Measurements from ENCODE around the gene NOS3. TPM values are rescaled to one million over a fixed set of nuclear protein-coding genes. Genes with fewer than 3 reads are reported as not detected.
A peak's percentile ranks its signal among the peaks of the same experiment; 100 is the strongest.

Gene NOS3
- total RNA-seq, 2 donors from 2014 or later: 6.1 to 10.4 TPM

DNA sequence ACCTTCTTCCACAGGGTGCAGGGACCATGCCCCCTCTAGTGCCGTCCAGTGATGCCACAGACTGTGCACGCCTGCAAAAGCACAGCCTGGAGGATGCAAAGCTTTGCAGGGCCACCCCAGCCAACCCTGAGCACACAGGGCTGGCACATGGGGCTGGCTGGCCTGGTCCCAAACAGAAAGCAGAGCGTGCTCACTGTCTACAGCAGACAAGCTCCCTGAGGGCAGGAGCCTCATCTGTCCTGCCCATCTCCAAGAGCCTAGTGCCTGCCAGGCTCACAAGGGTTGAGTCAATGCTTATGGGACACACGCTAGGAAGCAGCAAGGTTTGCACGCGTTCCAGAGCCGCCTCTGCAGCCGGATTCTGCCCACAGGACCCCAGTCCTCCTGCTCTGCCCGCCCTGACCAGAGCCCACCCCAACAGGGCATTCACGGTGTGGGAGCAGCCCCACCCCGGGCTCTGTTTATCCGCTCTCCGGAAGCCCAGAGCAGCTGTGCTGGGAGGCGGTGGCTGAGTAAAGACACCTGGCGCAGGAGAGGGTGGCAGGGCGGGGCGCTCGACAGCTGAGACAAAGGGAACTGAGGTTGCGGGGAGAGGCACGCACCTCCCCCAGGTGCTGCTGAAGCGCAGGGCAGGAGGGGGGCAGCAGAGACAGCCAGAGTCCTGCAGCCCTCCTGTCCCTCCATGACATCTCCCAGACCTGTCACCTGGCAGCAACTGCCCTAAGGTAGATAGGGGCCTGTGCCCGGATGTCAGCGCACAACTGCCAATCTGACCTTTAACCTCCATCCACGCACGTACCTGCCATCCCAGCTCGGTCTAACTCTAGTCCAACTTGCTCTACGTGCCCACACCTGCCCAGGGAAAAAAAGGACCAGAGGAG is 17.0 kb upstream of the NOS3 start:
- Histone ChIP-seq H3K27ac (peak overlapping the region; percentile 39 to 61), H3K4me1 (replicated peaks) (no peaks in the 10 kb centered on the region), H3K9me3 (no peaks in the 10 kb centered on the region), H3K27me3 (replicated peaks; ENCODE audit: insufficient read depth) (peaks cover 2% of the 10 kb centered on the region), H3K4me3 (peak overlapping the region; percentile 37 to 40), H3K36me3 (no peaks in the 10 kb centered on the region)
- TF ChIP-seq POLR2A (IDR thresholded peaks at IDR 0.05) (no peak), POLR2AphosphoS5 (IDR thresholded peaks at IDR 0.05) (no peak)
- TF ChIP-seq, protein P1, sequence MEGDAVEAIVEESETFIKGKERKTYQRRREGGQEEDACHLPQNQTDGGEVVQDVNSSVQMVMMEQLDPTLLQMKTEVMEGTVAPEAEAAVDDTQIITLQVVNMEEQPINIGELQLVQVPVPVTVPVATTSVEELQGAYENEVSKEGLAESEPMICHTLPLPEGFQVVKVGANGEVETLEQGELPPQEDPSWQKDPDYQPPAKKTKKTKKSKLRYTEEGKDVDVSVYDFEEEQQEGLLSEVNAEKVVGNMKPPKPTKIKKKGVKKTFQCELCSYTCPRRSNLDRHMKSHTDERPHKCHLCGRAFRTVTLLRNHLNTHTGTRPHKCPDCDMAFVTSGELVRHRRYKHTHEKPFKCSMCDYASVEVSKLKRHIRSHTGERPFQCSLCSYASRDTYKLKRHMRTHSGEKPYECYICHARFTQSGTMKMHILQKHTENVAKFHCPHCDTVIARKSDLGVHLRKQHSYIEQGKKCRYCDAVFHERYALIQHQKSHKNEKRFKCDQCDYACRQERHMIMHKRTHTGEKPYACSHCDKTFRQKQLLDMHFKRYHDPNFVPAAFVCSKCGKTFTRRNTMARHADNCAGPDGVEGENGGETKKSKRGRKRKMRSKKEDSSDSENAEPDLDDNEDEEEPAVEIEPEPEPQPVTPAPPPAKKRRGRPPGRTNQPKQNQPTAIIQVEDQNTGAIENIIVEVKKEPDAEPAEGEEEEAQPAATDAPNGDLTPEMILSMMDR (IDR thresholded peaks at IDR 0.05): no peak
- 43% methylated on average over 27 of the region's 27 CpGs for WGBS
- intact Hi-C loops (cut with DNase I): no loop called here
- DNase-seq (ENCODE audit: low spot score): no peak

DNA sequence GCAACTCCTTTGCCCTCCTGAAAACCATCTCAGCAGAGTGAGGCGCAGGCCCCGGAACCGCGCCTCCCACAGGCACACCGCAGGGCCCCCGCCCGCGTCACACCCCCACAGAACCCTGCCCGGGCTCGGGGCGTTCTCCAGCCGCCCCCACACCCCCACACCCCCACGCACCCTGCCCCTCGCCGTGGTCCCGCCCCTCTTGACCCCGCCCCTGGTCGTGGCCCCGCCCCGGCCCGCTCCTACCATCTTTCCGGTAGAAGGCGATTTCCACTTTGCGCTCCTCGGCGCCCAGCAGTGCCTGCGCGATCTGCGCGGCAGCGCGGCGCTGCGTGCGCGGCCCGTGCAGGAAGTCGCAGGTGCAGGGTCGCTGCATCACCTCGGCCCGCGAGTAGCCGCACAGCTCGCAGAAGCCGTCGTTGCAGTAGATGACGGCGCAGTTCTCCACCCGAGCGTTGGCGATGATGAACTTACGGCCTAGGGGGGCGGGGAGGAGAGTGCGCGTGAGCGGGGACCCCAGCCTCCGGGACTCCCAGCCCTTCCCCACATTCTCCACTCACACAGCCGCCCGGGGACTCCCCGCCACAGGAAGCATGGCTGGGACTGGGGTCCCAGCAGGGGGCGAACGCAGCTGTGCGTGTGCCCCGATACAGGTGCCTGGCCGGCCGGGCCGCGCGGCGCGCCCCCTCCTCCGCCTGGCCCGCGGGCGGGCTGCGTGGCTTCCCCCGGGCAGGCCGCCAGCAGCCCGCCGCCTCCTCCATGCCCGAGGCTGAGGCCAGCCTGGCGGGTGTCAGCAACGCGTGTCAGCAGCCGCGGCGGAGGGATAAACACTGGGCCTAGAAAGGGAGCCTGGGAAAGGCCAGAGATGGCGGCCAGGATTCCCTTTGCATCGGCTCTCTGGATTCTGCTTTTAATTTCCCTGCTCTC is 16.1 kb upstream of the NOS3 start:
- no peak for DNase-seq (ENCODE audit: low spot score)
- no peaks in the 10 kb centered on the region for H3K9me3 ChIP-seq
- TF ChIP-seq, protein P1 (IDR thresholded peaks at IDR 0.05): peak in 1 of 4 experiments; percentile 38
- TF ChIP-seq POLR2A (IDR thresholded peaks at IDR 0.05) (no peak), POLR2AphosphoS5 (IDR thresholded peaks at IDR 0.05) (no peak)
- intact Hi-C loops (cut with DNase I): no loop called here
- no peaks in the 10 kb centered on the region for H3K4me1 ChIP-seq (replicated peaks)
- H3K27ac ChIP-seq: peak overlapping the region; percentile 39 to 61
- peaks cover 2% of the 10 kb centered on the region for H3K27me3 ChIP-seq (replicated peaks; ENCODE audit: insufficient read depth)
- H3K36me3 ChIP-seq: no peaks in the 10 kb centered on the region
- peak overlapping the region; percentile 37 to 40 for H3K4me3 ChIP-seq
- WGBS: 2% methylated on average over 55 of the region's 89 CpGs

GRCh38 chr7:150975536-150976319 is 15.1 kb upstream of the NOS3 start:
- TF ChIP-seq POLR2A (IDR thresholded peaks at IDR 0.05) (no peak), POLR2AphosphoS5 (IDR thresholded peaks at IDR 0.05) (no peak)
- TF ChIP-seq, protein P1 (IDR thresholded peaks at IDR 0.05): no peak
- WGBS: 56% methylated on average over 9 of the region's 9 CpGs
- no peaks in the 10 kb centered on the region for H3K9me3 ChIP-seq
- DNase-seq (ENCODE audit: low spot score): no peak
- intact Hi-C loops (cut with DNase I): no loop called here
- peak overlapping the region in 1 of 2 donors; percentile 40 for H3K4me3 ChIP-seq
- peaks cover 2% of the 10 kb centered on the region for H3K27me3 ChIP-seq (replicated peaks; ENCODE audit: insufficient read depth)
- H3K36me3 ChIP-seq: no peaks in the 10 kb centered on the region
- no peaks in the 10 kb centered on the region for H3K4me1 ChIP-seq (replicated peaks)
- H3K27ac ChIP-seq: peak overlapping the region; percentile 3 to 61

DNA sequence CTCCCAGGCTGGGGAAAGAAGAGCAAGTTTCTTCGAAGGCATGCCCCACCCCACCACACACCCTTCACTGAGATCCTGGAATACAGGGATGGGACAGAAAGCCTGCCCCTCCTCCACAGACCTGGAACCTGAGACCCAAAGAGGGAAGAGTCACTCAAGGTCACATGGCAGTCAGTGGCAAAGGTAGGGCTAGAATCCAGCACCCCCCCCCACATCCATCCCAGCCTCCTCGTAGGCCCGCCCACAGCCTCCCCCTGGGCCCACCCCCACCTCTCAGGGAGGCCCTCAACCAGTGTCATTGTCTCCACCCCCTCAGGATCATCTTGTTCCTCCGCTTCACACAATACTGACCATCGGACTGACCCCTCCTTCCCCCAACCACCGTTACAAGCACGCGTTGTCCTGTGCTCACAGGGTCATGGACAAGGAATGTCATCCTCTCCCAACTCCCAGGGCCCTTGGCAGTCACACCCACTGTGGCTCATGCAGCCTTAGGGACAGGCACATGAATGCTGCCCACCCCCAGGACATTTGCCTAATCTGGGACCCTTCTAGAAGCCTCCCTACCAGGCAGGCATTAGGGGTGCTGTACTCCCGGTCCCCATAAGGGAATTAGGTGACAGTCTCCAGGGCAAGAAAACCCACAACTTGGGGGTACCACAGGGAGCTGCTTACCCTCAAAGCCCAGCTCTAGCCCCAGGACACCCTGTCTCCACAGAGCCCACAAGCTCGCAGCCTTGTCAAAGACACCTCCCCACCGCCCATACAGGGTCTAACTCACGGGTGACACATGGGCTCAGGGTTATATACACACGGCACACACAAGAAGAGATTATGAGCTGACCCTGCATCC is 14.1 kb upstream of the NOS3 start:
- no peaks in the 10 kb centered on the region for H3K4me1 ChIP-seq (replicated peaks)
- intact Hi-C loops (cut with DNase I): no loop called here

More for the DNA sequence above, 14.1 kb upstream of the NOS3 start:
- Histone ChIP-seq H3K27me3 (replicated peaks; ENCODE audit: insufficient read depth) (peaks cover 2% of the 10 kb centered on the region), H3K9me3 (no peaks in the 10 kb centered on the region), H3K4me3 (peak overlapping the region; percentile 36), H3K36me3 (no peaks in the 10 kb centered on the region), H3K27ac (peak overlapping the region; percentile 57 to 61)
- DNase-seq (ENCODE audit: low spot score): no peak
- TF ChIP-seq POLR2A (IDR thresholded peaks at IDR 0.05): no peak
- TF ChIP-seq, protein P1 (IDR thresholded peaks at IDR 0.05): no peak
- TF ChIP-seq POLR2AphosphoS5 (IDR thresholded peaks at IDR 0.05): peak; percentile 50
- 35% methylated on average over 13 of the region's 13 CpGs for WGBS

All from prostate gland (tissue), 2 donors.